Mammary epithelial cell (primary cell): ENCODE data around the gene TXNRD2.

ENCODE experiments used
- EZH2 ChIP-seq: IDR thresholded peaks from 2 replicates; pipeline ENCODE4 v1.6.1; 2012; ENCODE audit warnings: low read length, inconsistent platforms, borderline replicate concordance
- TF ChIP-seq, protein P1 (sequence below), 2 donors: IDR thresholded peaks in 1 of 2; conservative IDR thresholded peaks in 1 of 2; 2 replicates each; pipeline ENCODE4 v1.5.1; 2011 to 2012; ENCODE audit warnings: inconsistent platforms in 2 of 2, low read length in 2 of 2, mild to moderate bottlenecking in 2 of 2, control low read depth in 1 of 2, low read depth in 1 of 2; ENCODE audit not compliant: insufficient read depth in 1 of 2; ENCODE audit errors: extremely low read depth in 1 of 2

GRCh38 chr22:19878461-19879245, 63.0 kb downstream of the TXNRD2 start:
- TF ChIP-seq, protein P1, sequence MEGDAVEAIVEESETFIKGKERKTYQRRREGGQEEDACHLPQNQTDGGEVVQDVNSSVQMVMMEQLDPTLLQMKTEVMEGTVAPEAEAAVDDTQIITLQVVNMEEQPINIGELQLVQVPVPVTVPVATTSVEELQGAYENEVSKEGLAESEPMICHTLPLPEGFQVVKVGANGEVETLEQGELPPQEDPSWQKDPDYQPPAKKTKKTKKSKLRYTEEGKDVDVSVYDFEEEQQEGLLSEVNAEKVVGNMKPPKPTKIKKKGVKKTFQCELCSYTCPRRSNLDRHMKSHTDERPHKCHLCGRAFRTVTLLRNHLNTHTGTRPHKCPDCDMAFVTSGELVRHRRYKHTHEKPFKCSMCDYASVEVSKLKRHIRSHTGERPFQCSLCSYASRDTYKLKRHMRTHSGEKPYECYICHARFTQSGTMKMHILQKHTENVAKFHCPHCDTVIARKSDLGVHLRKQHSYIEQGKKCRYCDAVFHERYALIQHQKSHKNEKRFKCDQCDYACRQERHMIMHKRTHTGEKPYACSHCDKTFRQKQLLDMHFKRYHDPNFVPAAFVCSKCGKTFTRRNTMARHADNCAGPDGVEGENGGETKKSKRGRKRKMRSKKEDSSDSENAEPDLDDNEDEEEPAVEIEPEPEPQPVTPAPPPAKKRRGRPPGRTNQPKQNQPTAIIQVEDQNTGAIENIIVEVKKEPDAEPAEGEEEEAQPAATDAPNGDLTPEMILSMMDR (conservative IDR thresholded peaks at IDR 0.05 in 1 of 2, IDR thresholded peaks at IDR 0.05 in 1 of 2; ENCODE audit: extremely low read depth in 1 of 2, insufficient read depth in 1 of 2, low read depth in 1 of 2, low read length in 2 of 2), result no peak
- no peak for TF ChIP-seq EZH2
